GM21737 (cell line): ENCODE results near the gene CANT1.
"Not testable (repeated sequence)": the region's sequence is repeated elsewhere in the genome, so short reads cannot be mapped to it uniquely, and the experiment has no call there.

Source experiments
- ATAC-seq: cut with Tn5 transposase; IDR thresholded peaks from one replicate; pipeline ENCODE4 v1.9.1; 2021; ENCODE audit warnings: mild to moderate bottlenecking, moderate library complexity; ENCODE audit not compliant: unreplicated experiment

The CANT1 gene

GRCh38 chr17:79028496-79029326, 19.1 kb upstream of the CANT1 start:
- no peak for ATAC-seq

- no peak for ATAC-seq
These were observed 18.4 kb upstream of the CANT1 start for GRCh38 chr17:79027925-79028491.

- ATAC-seq = no peak
These were observed 17.8 kb upstream of the CANT1 start for GRCh38 chr17:79027274-79027924.

GRCh38 chr17:79026376-79027273, 17.1 kb upstream of the CANT1 start:
- no peak for ATAC-seq

GRCh38 chr17:79024901-79025737, 15.6 kb upstream of the CANT1 start:
- no peak for ATAC-seq

GRCh38 chr17:79023886-79024771, 14.6 kb upstream of the CANT1 start, which contains the start of gene C1QTNF1:
Gene C1QTNF1, plus strand, starts transcription at chr17:79024169. Its CDS starts 19,800 bp downstream, at chr17:79043969.
- no peak for ATAC-seq

- ATAC-seq = no peak
These were observed 13.7 kb upstream of the CANT1 start for GRCh38 chr17:79023180-79023705.

- no peak for ATAC-seq
These were observed 13.0 kb upstream of the CANT1 start for GRCh38 chr17:79022507-79022991.

- ATAC-seq = not testable (repeated sequence)
These were observed 12.4 kb upstream of the CANT1 start for GRCh38 chr17:79021929-79022328.

- no peak for ATAC-seq
These were observed 11.2 kb upstream of the CANT1 start for GRCh38 chr17:79020631-79021301.

GRCh38 chr17:79019632-79020584, 10.3 kb upstream of the CANT1 start:
- ATAC-seq = no peak

- ATAC-seq = no peak
These were observed 9.7 kb upstream of the CANT1 start for GRCh38 chr17:79019261-79019631.

GRCh38 chr17:79018370-79018695, 8.8 kb upstream of the CANT1 start:
- no peak for ATAC-seq

GRCh38 chr17:79017546-79018369, 8.2 kb upstream of the CANT1 start:
- ATAC-seq = no peak

GRCh38 chr17:79014158-79014758, 4.7 kb upstream of the CANT1 start:
- ATAC-seq = no peak
